T-cell (primary cell): ENCODE data around the gene SLC29A3. TPM values are rescaled to one million over a fixed set of nuclear protein-coding genes. Genes with fewer than 3 reads are reported as not detected.

ENCODE experiments used
- ATAC-seq, 4 experiments: fragments of 200-7000 bp in 3 of 4; fragments of 150-1000 bp in 1 of 4; cut with Tn5 transposase; replicated peaks in 1 of 4; 1 replicate in 3 of 4; 2 replicates in 1 of 4; pipeline ENCODE4 v1.10.0; 2021; ENCODE audit warnings: moderate library complexity in 3 of 4, mild to moderate bottlenecking in 2 of 4, moderate number of reproducible peaks in 1 of 4
- CTCF ChIA-PET, 2 donors: fragments of 300-600 bp; sonication (Branson Sonifier 250); formaldehyde crosslinking; loops; one replicate each; lab custom pipeline; 2022; ENCODE audit warnings: antibody characterized with exemption in 2 of 2; lab: Charles Lee
- POLR2A ChIA-PET, 2 donors: fragments of 300-600 bp; sonication (Branson Sonifier 250); formaldehyde crosslinking; loops; one replicate each; lab custom pipeline; 2022; ENCODE audit warnings: antibody characterized with exemption in 2 of 2; lab: Charles Lee
- DNase-seq, 35 experiments: peaks; one replicate each; pipeline versions ENCODE4 v3.0.0 to v3.0.0-alpha.2; 2013 to 2023
- H3K27ac ChIP-seq: one replicate; pipeline ENCODE4 v1.5.1; 2013; ENCODE audit warnings: low read length
- H3K27me3 ChIP-seq, 2 experiments: replicated peaks in 1 of 2; 1 replicate in 1 of 2; 2 replicates in 1 of 2; pipeline versions ENCODE4 v1.6.1 to v1.7.0; 2013; ENCODE audit warnings: low read length in 1 of 2, mixed read lengths in 1 of 2; ENCODE audit not compliant: control insufficient read depth in 2 of 2, insufficient read depth in 2 of 2; ENCODE audit errors: extremely low read depth in 1 of 2
- H3K36me3 ChIP-seq, 2 donors: 1 replicate in 1 of 2; 2 replicates in 1 of 2; pipeline versions ENCODE4 v1.6.1 to v1.7.0; 2013; ENCODE audit warnings: low read length in 1 of 2; ENCODE audit not compliant: control insufficient read depth in 2 of 2, insufficient read depth in 1 of 2; ENCODE audit errors: extremely low read depth in 1 of 2
- H3K4me1 ChIP-seq, 2 experiments: 1 replicate in 1 of 2; 2 replicates in 1 of 2; pipeline versions ENCODE4 v1.6.1 to v1.7.0; 2013; ENCODE audit warnings: low read length in 2 of 2, mixed read lengths in 1 of 2; ENCODE audit not compliant: insufficient read depth in 2 of 2, control insufficient read depth in 1 of 2; ENCODE audit errors: extremely low read depth in 1 of 2
- H3K4me3 ChIP-seq, 2 donors: 1 replicate in 1 of 2; 2 replicates in 1 of 2; pipeline versions ENCODE4 v1.5.1 to v1.7.0; 2013; ENCODE audit warnings: mild to moderate bottlenecking in 2 of 2, low read length in 1 of 2, moderate library complexity in 1 of 2; ENCODE audit not compliant: control insufficient read depth in 1 of 2; ENCODE audit errors: extremely low read depth in 1 of 2
- H3K9me3 ChIP-seq: 2 replicates; pipeline ENCODE4 v1.7.0; 2013
- H3K27ac Mint-ChIP-seq, 2 donors: one replicate each; pipeline ENCODE4 v1.8.0; 2020 to 2021; ENCODE audit warnings: mild to moderate bottlenecking in 2 of 2, mixed read lengths in 2 of 2
- H3K27me3 Mint-ChIP-seq, 2 donors: one replicate each; pipeline ENCODE4 v1.8.0; 2021 to 2022; ENCODE audit warnings: mixed read lengths in 2 of 2
- H3K36me3 Mint-ChIP-seq: one replicate; pipeline ENCODE4 v1.8.0; 2021; ENCODE audit warnings: mixed read lengths
- H3K4me1 Mint-ChIP-seq, 3 donors: one replicate each; pipeline ENCODE4 v1.8.0; 2020 to 2022; ENCODE audit warnings: mixed read lengths in 3 of 3, mild to moderate bottlenecking in 1 of 3
- H3K4me3 Mint-ChIP-seq, 3 donors: one replicate each; pipeline ENCODE4 v1.8.0; 2020 to 2022; ENCODE audit warnings: mild to moderate bottlenecking in 3 of 3, mixed read lengths in 3 of 3, moderate library complexity in 3 of 3
- H3K9me3 Mint-ChIP-seq, 3 donors: one replicate each; pipeline ENCODE4 v1.8.0; 2020 to 2022; ENCODE audit warnings: mixed read lengths in 3 of 3
- WGBS: methylation state at CpG from one replicate; pipeline ENCODE4 v1.1.5; 2013; ENCODE audit warnings: missing lambda C conversion rate; ENCODE audit not compliant: insufficient coverage; 5-methylcytosine and 5-hydroxymethylcytosine counted together
- total RNA-seq, 35 experiments: library from RNA in 6 of 35; stranded (reverse) in 6 of 35; fragments of 120-200 nt in 1 of 35; gene quantifications; one replicate each; pipeline versions ENCODE4 v1.2.1 to v1.2.4 and lab custom pipeline; 2013 to 2026

Gene SLC29A3
- total RNA-seq, 5 donors from 2014 or later (not counting 1 experiment from before 2014, with no cell fraction given), result 3.3 to 8.8 (median 6.5) TPM

GRCh38 chr10:71398976-71399375 lies 79.9 kb downstream of the SLC29A3 start:
- H3K36me3 Mint-ChIP-seq, result no peaks in the 10 kb centered on the region
- H3K27ac Mint-ChIP-seq, result no peak overlapping the region
- ChIA-PET CTCF (interaction anchor here in 1 of 2 donors (0.5 to 1.1 kb wide), 2 partner anchors 80 to 299 kb away, joined by 3 to 4 read pairs; partner anchors contain the start of gene SLC29A3), POLR2A (interaction anchor here in 1 of 2 donors (0.6 kb wide), 1 partner anchor 412 kb away, joined by 11 read pairs; no protein-coding TSS in a partner anchor)
- WGBS, result 88% methylated on average over 3 of the region's 4 CpGs
- H3K4me3 Mint-ChIP-seq, result peak overlapping the region in 2 of 3 donors; percentile 1 to 34
- no peaks in the 10 kb centered on the region for H3K9me3 Mint-ChIP-seq
- Histone ChIP-seq H3K4me1 (peaks cover 0 to 13% of the 10 kb centered on the region in 2 experiments), H3K4me3 (no peak overlapping the region), H3K9me3 (no peaks in the 10 kb centered on the region), H3K36me3 (no peaks in the 10 kb centered on the region), H3K27me3 (peaks cover 5 to 57% of the 10 kb centered on the region in 2 experiments), H3K27ac (no peak overlapping the region)
- DNase-seq, result peak in 1 of 35 experiments; percentile 1
- peaks cover 7 to 11% (median 8%) of the 10 kb centered on the region in 3 donors for H3K4me1 Mint-ChIP-seq
- no peak for ATAC-seq
- H3K27me3 Mint-ChIP-seq, result peaks cover 34 to 58% of the 10 kb centered on the region in 2 donors

DNA sequence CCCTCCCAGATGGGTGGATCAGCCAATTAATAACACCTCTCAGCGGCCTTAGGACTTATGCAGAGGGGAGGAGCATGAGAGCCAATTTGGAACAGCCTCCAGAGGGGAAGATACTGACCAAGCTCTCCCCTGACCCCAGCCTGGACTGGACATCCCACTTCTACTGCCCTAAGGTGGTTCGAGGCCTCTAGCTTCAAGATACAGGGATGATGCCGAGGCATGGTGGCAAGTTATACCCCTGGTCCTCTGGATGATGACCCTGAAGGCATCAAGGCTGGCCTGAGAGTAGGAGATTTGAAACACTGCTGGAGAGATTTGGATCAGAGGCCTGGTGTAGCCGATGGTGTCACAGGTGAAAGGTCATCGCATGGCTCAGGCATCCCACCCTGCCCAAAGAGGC lies 80.9 kb downstream of the SLC29A3 start:
- ATAC-seq (no peak), DNase-seq (peak in 1 of 35 experiments; percentile 19)
- Mint-ChIP-seq H3K27me3 (peaks cover 28 to 50% of the 10 kb centered on the region in 2 donors), H3K36me3 (no peaks in the 10 kb centered on the region), H3K9me3 (no peaks in the 10 kb centered on the region), H3K4me3 (no peak overlapping the region), H3K4me1 (peaks cover 7 to 11% (median 8%) of the 10 kb centered on the region in 3 donors), H3K27ac (no peak overlapping the region)
- Histone ChIP-seq H3K27ac (no peak overlapping the region), H3K4me3 (no peak overlapping the region), H3K27me3 (peaks cover 5 to 55% of the 10 kb centered on the region in 2 experiments), H3K36me3 (no peaks in the 10 kb centered on the region), H3K9me3 (no peaks in the 10 kb centered on the region), H3K4me1 (peaks cover 0 to 13% of the 10 kb centered on the region in 2 experiments)
- ChIA-PET POLR2A (no interaction called here), CTCF (interaction anchor here in 1 of 2 donors (1.1 kb wide), 1 partner anchor 298 kb away, joined by 4 read pairs; no protein-coding TSS in a partner anchor)
- 93% methylated on average over 3 of the region's 5 CpGs for WGBS

DNA sequence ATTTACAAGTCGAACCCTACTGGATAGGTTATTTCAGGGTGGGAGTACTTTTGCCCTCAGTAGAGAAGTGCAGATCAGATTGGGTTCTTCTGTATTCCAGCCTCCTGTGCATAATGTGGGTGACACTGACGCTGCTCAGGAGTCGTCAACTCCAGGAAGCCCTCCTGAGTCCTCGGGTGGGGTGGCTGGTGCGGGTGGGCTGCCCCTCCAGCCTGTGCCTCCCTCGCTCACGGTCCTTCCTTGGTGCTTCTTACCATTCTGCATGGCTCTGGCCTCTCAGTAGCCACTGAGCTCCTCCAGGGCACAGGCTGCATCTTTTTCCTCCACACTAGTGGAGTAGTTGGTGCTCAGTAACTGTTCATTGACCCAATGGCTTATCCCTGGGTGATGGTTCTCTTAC lies 82.0 kb downstream of the SLC29A3 start:
- DNase-seq (peak in 1 of 35 experiments; percentile 3), ATAC-seq (no peak)
- Histone ChIP-seq H3K36me3 (no peaks in the 10 kb centered on the region), H3K4me3 (no peak overlapping the region), H3K27ac (no peak overlapping the region), H3K4me1 (peaks cover 0 to 12% of the 10 kb centered on the region in 2 experiments), H3K27me3 (peaks cover 5 to 51% of the 10 kb centered on the region in 2 experiments), H3K9me3 (no peaks in the 10 kb centered on the region)
- H3K27ac Mint-ChIP-seq, result no peak overlapping the region
- no peak overlapping the region for H3K4me3 Mint-ChIP-seq
- no peaks in the 10 kb centered on the region for H3K9me3 Mint-ChIP-seq
- peaks cover under 1 to 8% (median 7%) of the 10 kb centered on the region in 3 donors for H3K4me1 Mint-ChIP-seq
- CTCF ChIA-PET, result no interaction called here
- 95% methylated on average over 4 of the region's 7 CpGs for WGBS
- POLR2A ChIA-PET, result no interaction called here
- H3K36me3 Mint-ChIP-seq, result no peaks in the 10 kb centered on the region
- H3K27me3 Mint-ChIP-seq, result peaks cover 18 to 39% of the 10 kb centered on the region in 2 donors

- Histone ChIP-seq H3K36me3 (no peaks in the 10 kb centered on the region), H3K27ac (no peak overlapping the region), H3K4me1 (peaks cover 0 to 10% of the 10 kb centered on the region in 2 experiments), H3K4me3 (no peak overlapping the region), H3K27me3 (peaks cover 5 to 50% of the 10 kb centered on the region in 2 experiments), H3K9me3 (no peaks in the 10 kb centered on the region)
- Mint-ChIP-seq H3K36me3 (no peaks in the 10 kb centered on the region), H3K4me3 (no peak overlapping the region), H3K4me1 (peaks cover 0 to 7% (median 6%) of the 10 kb centered on the region in 3 donors), H3K27me3 (peaks cover 19 to 37% of the 10 kb centered on the region in 2 donors), H3K9me3 (no peaks in the 10 kb centered on the region), H3K27ac (no peak overlapping the region)
- DNase-seq, result no peak
- ATAC-seq, result no peak
- POLR2A ChIA-PET, result no interaction called here
- CTCF ChIA-PET, result no interaction called here
- 87% methylated on average over 3 of the region's 7 CpGs for WGBS
Observed at GRCh38 chr10:71402005-71402404, 82.9 kb downstream of the SLC29A3 start.

- Histone ChIP-seq H3K9me3 (no peaks in the 10 kb centered on the region), H3K27me3 (peaks cover 0 to 32% of the 10 kb centered on the region in 2 experiments), H3K4me1 (no peaks in the 10 kb centered on the region), H3K27ac (no peak overlapping the region), H3K36me3 (no peaks in the 10 kb centered on the region), H3K4me3 (no peak overlapping the region)
- Mint-ChIP-seq H3K4me1 (no peaks in the 10 kb centered on the region), H3K27ac (no peak overlapping the region), H3K36me3 (no peaks in the 10 kb centered on the region), H3K27me3 (peaks cover 9 to 24% of the 10 kb centered on the region in 2 donors), H3K9me3 (no peaks in the 10 kb centered on the region), H3K4me3 (no peak overlapping the region)
- no peak for ATAC-seq
- CTCF ChIA-PET, result no interaction called here
- WGBS, result 75% methylated on average over 11 of the region's 13 CpGs
- POLR2A ChIA-PET, result no interaction called here
- peak in 1 of 35 experiments; percentile 10 for DNase-seq
Observed at GRCh38 chr10:71404503-71405295, 85.6 kb downstream of the SLC29A3 start.

- peaks cover 0 to 22% of the 10 kb centered on the region in 2 experiments for H3K27me3 ChIP-seq
- no peak overlapping the region for H3K4me3 ChIP-seq
- H3K27me3 Mint-ChIP-seq, result peaks cover 3 to 9% of the 10 kb centered on the region in 2 donors
- H3K9me3 Mint-ChIP-seq, result peaks cover 2 to 10% (median 8%) of the 10 kb centered on the region in 3 donors
- no peak overlapping the region for H3K27ac ChIP-seq
- no peak overlapping the region for H3K27ac Mint-ChIP-seq
- H3K36me3 Mint-ChIP-seq, result no peaks in the 10 kb centered on the region
- no CpG with 5 or more reads among the region's 3 CpGs for WGBS
- no peak overlapping the region for H3K4me3 Mint-ChIP-seq
- ChIA-PET CTCF (no interaction called here), POLR2A (no interaction called here)
- H3K9me3 ChIP-seq, result no peaks in the 10 kb centered on the region
- H3K4me1 Mint-ChIP-seq, result no peaks in the 10 kb centered on the region
- H3K36me3 ChIP-seq, result no peaks in the 10 kb centered on the region
- H3K4me1 ChIP-seq, result no peaks in the 10 kb centered on the region
- DNase-seq (no peak), ATAC-seq (no peak)
Observed at GRCh38 chr10:71406878-71407277, 87.8 kb downstream of the SLC29A3 start.
